ENCODE measurements around the gene ZNF385B.
"Not testable (repeated sequence)": the region's sequence is repeated elsewhere in the genome, so short reads cannot be mapped to it uniquely, and the experiment has no call there.

ZNF385B gene

DNA sequence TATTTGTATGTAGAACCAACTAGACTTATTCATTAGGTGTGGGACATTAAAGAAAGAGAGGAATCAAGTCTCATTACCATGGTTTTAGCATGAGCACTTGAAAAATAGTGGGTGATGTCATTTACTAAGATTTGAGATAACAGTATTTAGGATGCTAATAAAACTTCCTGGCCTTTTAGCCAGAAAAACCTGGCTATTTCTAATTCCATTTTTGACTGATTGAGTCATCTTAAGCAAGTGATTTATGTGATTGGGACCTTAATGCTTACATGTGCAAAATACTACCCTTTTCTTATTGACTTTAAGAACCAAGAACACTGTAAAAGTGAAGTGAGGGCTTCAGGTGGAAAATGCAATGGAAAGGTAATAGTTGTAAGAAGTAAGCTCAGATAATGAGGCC is 400.0 kb downstream of the ZNF385B start:
- DNase-seq = no peak

DNA sequence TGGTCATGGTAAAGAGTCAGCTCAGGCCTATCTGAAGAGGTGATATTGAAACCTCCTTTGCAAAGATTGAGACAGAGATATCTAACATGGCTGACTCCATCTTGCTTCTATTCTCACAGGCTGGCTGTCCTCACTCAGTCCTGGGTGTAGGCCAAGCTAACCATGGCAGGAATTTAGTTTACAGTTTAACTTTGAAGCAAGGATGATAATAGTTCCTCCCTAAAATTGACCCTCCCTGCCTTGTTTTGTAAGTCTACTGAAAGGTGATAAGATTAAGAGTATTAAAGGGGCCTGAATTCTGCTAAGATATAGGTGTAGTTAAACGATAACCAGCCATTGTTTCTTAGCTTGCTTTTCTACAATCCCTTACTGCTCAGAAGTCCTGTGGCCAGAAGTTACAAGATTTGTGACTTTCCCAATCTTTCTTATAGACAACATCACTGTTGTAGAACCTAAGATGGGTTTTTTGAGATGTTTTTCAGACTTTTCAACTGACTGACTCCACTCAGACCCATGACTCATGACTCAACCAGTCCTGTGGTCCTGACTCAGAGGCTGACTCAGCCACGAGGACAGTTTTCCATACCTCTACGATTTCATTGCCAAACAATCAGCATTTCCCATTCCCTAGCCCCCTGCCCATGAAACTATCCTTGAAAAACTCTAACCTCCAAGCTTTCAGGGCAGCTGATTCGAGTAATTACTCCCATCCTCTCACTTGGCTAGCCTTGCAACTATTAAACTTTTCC is 401.1 kb downstream of the ZNF385B start:
- DNase-seq = peak; percentile 49 to 65

DNA sequence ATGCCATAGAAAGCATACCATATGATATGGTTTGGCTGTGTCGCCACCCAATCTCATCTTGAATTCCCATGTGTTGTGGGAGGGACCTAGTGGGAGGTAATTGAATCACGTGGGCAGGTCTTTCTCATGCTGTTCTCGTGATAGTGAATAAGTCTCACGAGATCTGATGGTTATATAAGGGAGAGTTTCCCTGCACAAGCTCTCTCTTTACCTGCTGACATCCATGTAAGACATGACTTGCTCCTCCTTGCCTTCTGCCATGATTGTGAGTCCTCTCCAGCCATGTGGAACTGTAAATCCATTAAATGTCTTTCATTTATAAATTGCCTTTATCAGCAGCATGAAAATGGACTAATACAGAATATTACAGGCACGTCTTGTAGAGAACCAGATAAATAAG is 403.3 kb downstream of the ZNF385B start:
- DNase-seq = not testable (repeated sequence)

GRCh38 chr2:179455824-179456223 is 405.6 kb downstream of the ZNF385B start:
- no peak for DNase-seq

DNA sequence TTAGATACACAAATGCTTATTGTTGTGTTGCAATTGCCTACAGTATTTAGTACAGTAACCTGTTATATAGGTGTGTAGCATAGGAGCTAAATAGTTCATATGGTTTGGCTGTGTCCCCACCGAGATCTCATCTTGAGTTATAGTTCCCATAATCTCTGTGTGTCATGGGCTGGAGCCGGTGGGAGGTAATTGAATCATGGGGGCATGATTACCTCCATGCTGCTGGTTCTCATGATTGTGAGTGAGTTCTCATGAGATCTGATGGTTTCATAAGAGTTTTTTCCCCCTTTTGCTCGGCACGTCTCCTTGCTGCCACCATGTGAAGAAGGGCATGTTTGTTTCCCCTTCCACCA is 406.3 kb downstream of the ZNF385B start:
- DNase-seq = no peak

- DNase-seq = no peak
These were observed 406.8 kb downstream of the ZNF385B start for GRCh38 chr2:179454443-179455171.

- DNase-seq = no peak
These were observed 412.4 kb downstream of the ZNF385B start for GRCh38 chr2:179449010-179449409.

DNA sequence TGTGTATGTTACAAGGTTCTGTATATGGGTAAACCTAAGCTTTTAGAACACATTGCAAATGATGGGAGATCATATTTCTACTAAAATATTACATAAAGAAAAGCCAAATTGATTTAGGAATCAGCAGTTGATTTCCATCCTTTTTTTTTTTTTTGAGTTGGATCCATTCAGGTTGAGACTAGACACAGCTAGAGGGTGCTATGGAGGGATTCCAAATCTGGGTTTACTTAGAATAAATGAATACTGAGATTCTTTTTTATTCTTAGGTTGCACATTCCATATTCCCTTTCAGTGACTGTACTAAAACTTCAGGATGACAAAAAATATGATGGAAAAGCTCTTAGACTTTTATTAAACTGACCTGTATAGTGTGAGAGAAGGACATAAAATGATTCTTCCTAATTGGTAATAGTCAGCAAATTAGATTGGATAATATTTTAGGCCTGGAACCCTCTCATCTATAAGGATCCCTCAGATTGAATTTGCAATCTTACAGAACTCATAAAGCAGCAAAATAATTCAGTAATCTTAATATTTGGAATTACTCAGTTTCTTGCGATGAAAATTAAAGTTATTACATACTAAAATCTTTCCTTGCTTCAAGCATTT is 413.5 kb downstream of the ZNF385B start:
- no peak for DNase-seq

DNA sequence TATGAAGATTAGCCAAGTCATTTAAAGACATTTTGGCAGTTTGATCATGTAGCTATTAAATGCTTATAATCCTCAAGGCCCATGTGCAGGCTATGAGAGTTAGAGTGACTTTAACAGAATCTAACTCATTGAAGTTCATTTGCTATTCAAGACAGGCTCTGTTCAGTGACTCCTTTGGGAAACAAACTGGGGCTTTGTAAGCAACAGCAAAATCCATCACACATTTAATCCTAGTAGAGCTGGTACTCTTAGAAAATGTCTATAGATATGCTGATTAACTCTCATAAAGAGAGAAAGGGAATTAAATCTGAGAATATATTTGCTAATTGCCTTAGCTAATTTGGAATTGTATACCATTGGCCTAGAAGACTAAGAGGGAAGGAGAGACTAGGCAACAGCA is 414.0 kb downstream of the ZNF385B start:
- DNase-seq = no peak

DNA sequence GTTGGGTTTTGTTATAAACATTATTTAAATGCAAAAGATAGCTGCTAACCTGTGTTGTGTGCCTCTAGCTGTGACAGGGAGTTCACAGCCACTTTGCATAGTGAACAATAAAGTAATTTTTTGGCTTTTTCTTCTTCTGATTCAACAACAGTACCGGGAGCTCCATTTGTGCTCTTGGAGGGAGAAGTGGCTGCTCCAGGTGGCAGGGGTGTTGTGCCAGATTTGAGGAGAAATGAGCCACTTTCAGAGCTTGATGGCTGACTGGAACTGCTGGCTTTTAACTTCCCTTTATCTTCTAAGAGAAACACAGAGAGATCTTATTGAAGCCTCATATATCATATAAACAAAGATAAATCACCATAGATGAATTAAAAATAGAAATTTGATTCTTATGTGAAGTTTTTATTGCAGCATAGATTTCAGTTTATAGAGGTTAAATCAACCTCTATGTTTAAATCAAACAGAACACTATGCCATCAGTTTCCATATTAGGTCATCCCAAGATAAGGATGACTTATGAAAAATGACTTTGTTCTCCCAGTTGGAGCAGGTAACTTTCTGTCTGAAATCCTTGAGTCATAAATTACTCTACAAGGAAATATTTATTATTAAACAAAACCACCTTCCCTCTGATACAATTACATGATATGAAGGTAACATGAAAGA is 414.8 kb downstream of the ZNF385B start:
- DNase-seq = no peak

- no peak for DNase-seq
These were observed 417.4 kb downstream of the ZNF385B start for GRCh38 chr2:179444056-179444455.

DNA sequence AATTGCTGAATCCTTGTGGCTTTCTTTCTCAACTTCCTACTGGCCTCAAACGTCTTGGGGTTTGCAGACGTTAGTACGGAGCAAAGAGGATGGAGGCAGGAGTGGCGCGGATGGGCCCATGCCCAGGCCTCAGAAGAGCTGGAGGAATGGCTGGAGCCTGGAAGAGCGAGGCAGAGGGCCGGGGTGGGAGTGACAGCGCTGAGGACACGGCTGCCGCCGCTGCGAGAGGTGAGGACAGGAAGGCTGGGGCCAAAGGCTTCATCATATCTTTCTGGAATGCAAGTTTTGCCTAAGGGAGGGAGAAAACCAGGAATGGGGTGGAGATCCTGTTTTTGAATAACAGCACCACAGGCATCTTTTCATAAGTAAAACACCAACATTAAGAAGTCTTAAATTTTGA is 418.2 kb downstream of the ZNF385B start:
- DNase-seq = no peak

GRCh38 chr2:179442206-179442605 is 419.2 kb downstream of the ZNF385B start:
- peak; percentile 3 to 20 for DNase-seq

DNA sequence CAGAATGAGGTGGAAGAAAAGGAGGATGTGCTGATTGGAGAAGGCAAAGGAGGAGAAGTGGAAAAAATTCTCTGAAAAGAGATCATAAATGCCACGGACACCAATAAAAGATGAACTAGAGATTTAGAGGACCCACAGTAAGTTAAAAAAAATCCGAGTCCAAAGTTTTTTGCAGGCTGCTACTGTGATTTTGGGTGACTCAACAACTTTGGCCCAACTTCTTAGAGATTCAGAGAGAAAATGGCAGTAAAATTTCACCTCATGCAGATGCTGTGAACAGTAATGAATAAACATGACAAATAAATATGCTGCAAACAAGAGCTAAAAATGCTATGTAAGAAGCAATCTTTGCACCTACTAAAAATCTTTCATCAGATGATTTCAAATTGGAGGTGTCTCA is 419.9 kb downstream of the ZNF385B start:
- no peak for DNase-seq

GRCh38 chr2:179440642-179441251 is 420.7 kb downstream of the ZNF385B start:
- peak; percentile 39 to 85 for DNase-seq

DNA sequence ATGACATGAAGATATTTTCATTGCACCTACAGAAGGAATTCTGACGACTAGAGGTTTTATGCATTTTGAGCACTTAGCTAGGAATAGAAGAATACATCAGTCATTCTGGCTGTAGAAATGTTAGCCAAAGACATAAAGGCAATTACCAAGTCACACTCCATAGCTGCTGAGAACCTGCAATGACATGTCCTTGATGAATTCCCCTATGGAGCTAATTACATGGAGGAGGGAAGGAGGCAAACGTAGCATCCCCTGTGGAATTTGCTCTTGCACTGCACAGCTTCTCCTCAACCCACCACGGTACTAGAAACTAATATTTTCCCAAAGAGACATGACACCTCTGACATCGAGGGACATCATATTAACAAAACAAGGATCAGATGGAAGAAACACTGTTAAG is 422.8 kb downstream of the ZNF385B start:
- no peak for DNase-seq

GRCh38 chr2:179437430-179437829 is 424.0 kb downstream of the ZNF385B start:
- no peak for DNase-seq

DNA sequence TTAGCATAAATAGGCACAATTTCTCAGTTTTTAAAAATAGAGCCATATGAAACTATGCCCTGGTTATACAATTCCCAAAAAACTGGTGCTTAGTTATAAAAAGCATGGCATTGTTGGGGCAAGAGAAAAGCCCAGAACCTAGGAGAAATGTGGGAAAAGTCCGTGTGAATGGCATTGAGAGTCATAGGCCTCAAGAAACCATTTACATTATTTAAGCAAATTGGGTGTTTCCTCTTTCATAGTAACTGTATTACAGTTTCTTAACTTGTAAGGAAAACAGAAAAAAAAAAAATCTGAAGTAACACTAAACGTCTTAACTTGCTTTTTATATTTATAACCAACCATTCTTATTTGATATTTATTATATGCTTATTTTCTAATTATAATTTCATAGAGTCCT is 425.8 kb downstream of the ZNF385B start:
- no peak for DNase-seq

DNA sequence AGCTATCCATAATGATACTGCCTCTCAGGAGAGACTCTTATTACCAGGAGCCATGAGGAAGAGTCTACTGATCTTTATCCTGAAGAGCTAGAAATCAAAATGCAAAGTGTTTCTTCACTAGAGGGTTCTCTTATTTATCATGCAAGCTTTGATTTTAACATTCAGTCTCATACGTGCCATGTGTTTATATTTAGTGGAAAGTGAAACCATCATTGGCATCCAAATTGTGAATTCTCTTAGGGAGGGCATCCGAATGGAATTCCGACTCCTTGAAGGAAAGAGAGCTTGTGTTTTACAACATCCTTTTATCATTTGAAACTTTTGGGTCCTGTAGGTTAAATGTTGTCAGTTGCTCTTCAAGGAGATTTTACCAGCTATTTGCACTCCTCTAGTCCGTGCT is 426.4 kb downstream of the ZNF385B start:
- DNase-seq = no peak

GRCh38 chr2:179434357-179434756 is 427.1 kb downstream of the ZNF385B start:
- DNase-seq = no peak

DNA sequence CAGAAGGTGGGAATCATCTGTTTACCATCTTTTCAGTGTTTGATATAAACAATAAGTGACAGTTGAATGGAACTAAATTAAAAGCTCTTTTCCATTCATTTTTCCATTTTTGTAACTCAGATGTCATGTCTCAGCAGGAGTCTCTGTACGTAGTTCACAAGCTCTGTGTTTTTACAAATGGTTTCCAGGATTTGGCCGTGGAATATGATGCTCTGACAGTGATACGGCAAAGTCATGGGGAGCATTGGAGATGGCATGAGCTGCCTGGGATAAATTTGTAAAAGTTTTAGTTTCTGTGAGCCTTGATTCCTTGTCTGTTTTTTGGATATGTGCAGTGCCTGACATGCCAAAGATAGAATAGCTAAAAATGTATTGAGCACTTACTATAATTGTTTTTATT is 428.7 kb downstream of the ZNF385B start:
- DNase-seq = no peak

DNA sequence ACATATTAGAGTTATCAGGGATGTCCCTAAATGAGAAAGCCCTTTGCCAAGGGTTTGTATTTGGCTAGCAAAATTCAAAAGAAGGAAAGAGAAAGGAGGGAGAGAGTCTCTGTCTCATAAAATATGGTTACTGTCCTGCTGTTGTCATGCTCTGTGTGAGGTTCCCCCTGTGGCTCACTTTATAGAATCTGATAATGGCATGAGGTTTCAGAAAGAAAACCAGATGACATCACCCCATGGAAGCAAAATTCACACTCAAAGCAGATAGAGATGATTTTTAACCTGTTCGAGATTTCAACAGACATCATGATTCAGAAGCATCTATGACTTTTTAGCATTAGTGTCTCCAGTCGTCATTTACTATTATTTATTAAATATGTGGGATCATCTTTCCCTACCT is 431.8 kb downstream of the ZNF385B start:
- no peak for DNase-seq

DNA sequence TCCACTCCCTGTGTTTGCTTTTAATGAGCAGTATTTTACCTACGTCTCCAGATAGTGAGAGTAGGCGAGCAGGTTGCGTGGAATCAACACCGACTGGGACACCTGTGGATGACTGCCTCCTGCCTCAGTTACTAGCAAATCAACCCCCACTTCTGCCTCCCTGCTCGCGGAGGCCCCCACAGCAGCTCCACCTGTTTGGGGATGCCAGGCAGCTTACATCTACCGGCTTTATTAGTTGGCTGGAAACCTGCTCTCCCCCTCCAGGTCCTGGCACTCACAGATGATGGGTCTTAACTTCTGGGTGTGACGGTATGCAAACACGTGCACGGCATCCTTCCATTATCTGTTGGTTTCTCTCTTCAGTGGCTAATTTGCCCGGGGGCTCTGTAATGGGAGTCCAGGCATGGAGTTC is 432.3 kb downstream of the ZNF385B start:
- no peak for DNase-seq
